GM19395 (cell line): ENCODE results near the gene ACBD6.
"Not testable (repeated sequence)": the region's sequence is repeated elsewhere in the genome, so short reads cannot be mapped to it uniquely, and the experiment has no call there.

Experiments used
- ATAC-seq: cut with Tn5 transposase; IDR thresholded peaks from one replicate; pipeline ENCODE4 v1.9.1; 2021; ENCODE audit warnings: mild to moderate bottlenecking, moderate library complexity; ENCODE audit not compliant: unreplicated experiment

ACBD6 gene

GRCh38 chr1:180489976-180490375 is 12.4 kb downstream of the ACBD6 start:
- ATAC-seq: no peak

DNA sequence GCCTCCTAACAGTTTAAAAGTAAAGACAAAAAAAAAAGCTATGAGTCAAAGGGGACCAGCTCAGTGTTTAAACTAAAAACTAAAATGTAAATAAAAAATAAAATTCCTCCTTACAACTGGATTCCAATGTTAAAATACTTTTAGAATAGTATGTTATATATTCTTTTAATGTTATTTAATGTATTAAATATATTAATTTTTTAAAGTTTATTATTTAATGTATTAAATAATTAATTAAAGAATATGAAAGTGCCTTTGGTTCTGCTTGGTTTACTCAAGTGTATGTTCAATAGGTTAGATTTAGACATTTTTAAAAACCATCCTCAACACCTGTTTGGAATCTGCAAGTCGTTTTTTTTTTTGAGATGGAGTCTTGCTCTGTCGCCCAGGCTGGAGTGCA is 13.1 kb downstream of the ACBD6 start:
- ATAC-seq: no peak

- ATAC-seq: no peak
Measured at GRCh38 chr1:180488661-180489060, 13.7 kb downstream of the ACBD6 start.

DNA sequence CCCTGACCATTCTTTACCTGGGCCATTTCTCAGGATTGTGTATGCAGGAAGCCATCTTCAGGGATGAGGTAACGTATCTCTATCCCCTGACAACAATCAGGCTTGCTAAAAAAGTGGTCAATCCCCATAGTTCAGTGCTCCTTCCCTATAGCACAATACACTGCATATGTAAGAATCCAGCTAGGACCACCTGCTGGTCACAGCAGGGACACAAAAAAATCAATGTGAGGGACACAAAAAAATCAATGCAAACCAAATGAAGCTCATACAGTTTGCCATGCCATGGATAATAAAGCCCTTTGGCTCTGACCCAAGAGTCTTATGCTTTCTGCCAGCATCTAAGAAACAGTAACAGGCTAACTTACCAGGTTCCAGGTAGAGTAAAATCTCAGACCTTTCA is 16.3 kb downstream of the ACBD6 start:
- no peak for ATAC-seq

DNA sequence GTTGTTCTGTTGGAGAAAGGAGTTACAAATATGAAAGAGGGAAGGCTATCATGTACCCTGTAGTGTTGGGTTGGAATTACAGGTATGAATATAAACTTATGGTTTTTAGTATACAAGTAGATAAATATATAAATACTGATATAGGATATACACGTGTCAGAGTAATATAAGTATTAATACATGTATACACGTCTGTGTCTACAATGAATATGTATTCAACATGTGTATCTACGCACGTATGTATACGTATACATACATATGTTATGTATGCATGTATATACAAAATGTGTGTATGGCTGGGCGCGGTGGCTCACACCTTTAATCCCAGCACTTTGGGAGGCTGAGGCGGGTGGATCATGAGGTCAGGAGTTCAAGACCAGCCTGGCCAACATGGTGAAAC is 17.9 kb downstream of the ACBD6 start:
- no peak for ATAC-seq

DNA sequence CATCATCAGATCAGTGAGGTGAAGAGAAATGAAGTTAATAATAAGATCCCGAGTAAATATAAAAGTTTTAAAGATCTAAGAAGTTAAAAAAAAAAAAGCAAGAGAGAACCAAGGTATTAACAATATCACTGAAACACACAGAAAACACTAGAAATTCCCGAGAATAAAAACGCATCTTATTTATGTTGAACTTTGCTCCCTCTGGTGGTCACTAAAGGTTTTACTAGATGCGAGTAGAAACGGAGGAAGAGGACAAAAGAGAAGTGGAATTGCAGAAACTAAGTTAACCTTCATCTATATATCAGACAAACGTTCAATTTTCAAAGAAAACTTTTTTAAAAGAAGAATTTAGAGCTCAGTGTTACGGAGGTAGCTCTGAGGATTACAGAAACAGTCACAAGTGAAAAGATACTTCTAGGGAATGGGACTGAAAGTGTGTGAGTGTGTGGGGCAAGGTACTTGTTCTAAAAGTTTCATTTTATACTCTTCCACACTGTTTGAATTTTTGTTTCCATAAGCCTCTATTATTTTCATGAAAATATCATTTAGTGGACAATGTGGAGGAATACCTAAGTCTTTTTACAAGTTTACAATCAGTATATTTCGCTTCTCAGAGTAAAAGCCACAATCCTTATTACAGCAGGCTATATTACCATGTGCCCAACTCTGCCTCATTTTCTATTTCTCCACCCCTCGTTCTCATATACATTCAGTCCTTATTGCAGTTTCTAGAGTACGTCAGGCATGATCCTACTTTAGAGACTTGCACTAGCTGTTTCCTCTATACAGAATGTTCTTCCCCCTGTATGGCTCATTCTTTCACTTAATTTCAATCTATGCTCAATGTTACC is 19.7 kb downstream of the ACBD6 start:
- ATAC-seq: no peak

DNA sequence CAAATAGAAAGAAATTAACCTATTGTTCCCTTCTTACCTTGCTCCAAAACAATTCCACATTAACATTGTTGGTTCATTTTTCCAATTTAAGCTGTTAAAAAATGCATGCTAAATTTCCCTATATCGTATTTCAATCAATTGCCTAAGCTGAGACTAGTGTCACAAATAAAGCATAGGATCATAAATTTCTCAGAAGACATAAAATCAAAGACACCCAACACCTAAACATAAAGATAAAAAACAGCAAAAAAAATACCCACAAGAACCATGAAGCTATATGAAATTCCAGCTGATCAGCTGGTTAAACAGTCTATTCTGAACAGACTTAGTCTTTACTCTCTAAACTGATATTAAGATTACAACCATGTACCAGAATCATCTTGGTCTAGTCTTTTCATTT is 32.3 kb downstream of the ACBD6 start:
- no peak for ATAC-seq

DNA sequence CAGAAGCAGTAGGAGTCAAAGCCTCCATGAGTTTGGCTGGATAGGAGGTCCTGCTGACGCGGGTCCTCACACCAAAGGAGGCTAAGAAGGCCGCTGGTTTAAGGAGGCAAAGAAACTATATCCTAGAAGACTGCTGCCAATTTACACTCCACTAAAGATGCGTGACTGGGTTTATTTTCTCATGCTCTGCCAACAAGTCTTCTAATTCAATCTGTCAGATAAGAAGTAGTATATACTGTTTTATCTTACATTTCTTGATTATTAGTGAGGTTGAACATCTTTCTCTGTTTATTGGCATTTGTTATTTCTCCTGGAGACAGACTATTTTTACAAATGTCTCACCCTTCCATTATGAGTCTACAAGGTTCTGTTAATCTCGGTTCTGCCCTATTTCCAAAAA is 34.1 kb downstream of the ACBD6 start:
- ATAC-seq: no peak

DNA sequence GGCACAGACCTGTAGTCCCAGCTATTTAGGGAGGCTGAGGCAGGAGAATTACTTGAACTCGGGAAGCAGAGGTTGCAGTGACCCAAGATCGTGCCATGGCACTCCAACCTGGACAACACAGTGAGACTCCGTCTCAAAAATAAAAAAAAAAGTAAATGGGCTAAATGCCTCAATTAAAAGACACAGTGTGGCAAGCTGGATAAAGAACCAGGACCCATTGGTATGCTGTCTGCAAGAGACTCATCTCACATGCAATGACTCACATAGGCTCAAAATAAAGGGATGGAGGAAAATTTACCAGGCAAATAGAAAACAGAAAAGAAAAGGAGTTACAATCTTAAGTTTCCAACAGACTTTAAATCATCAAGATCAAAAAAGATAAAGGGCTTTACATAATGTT is 40.3 kb downstream of the ACBD6 start:
- ATAC-seq: no peak

GRCh38 chr1:180461682-180462081 is 40.7 kb downstream of the ACBD6 start:
- ATAC-seq: not testable (repeated sequence)

DNA sequence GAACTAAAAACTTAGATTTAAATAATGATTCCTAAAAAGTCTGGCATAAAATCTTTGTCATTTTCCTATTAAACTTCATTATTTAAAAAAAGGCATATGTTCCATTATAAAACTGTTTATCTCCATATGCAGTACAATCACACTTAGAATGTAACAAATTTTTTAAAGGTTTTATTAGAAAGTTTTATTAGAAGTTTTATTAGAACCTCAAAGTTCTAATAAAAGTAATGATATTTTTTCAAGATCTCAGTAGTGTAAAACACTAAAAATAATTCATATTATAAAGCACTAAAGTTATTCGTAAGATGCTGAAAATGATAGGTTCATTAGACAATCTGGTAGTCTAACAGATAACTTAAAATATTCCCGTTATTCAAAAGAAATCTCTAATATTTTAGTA is 43.6 kb downstream of the ACBD6 start:
- no peak for ATAC-seq

DNA sequence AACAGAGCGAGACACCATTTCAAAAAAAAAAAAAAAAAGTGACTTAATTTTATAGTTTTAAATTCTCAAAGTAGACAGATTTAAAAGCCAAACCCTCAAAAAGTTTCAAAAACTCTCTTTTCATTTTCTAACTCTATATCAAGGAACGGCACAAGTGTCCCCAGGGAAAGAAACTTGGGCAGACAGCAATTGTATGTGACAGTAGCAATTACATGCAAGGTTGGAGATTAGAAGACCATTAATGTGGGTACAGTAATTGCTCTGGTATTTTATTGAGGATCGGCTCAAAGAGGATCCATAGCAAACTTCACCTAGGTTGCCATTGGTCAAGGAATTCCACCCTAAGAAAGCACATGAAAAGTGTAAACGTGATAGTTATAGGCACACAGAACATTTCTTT is 46.2 kb downstream of the ACBD6 start:
- no peak for ATAC-seq

DNA sequence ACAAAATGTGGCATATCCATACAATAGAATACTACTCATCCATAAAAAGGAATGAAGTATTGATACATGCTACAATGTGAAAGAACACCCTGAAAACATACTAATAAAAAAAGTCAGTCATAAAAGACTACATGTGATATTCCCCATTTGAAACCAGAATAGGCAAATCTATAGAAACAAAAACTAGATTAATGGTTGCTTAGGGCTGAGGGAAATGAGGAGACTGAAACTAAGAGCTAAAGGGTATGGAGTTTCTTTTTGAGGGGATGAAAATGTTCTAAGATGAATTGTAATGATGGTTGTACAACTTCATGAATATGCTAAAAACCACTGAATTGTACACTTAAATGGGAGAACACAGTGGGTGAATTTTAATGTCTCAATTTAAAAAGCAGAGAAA is 50.9 kb downstream of the ACBD6 start:
- ATAC-seq: no peak

DNA sequence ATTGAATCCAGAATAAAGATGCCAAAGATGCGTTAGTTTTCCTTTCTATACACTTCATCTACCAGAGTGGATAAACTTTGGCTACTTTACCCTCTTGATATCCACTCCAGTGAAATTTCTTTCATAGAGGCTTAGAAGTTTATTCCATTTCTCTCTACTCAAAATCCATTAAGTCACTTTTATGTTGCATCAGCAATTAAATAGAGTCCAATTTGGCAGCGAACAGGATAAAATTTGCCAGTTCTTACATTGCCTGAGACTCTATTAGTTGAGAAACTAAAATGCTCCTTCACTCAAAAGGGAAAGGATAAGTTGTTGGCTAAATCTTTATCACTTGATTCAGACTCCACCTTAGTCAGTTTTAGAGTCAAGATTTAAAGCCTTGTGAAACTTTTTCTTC is 57.9 kb downstream of the ACBD6 start:
- no peak for ATAC-seq

- ATAC-seq: no peak
Measured at GRCh38 chr1:180440335-180440734, 62.0 kb downstream of the ACBD6 start.

GRCh38 chr1:180435566-180435965 is 66.8 kb downstream of the ACBD6 start:
- no peak for ATAC-seq

DNA sequence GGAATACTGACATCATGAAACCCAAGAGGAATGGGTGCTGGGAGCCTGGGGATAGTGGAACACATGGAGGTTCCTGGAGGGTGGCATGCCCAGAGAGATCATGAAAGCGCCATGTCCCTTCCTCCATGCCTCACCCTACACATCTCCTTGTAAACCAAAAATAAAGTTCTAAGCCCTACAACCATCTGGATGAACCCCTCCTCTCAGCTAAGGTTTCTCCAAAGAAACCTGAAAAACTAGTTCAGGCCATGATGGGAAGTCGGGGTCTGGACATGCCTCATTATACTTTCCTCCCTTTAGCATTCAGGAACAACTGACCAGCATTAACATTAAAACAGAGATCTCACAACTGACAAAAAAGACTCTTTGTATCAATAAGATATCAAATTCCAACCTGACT is 68.5 kb downstream of the ACBD6 start:
- no peak for ATAC-seq

DNA sequence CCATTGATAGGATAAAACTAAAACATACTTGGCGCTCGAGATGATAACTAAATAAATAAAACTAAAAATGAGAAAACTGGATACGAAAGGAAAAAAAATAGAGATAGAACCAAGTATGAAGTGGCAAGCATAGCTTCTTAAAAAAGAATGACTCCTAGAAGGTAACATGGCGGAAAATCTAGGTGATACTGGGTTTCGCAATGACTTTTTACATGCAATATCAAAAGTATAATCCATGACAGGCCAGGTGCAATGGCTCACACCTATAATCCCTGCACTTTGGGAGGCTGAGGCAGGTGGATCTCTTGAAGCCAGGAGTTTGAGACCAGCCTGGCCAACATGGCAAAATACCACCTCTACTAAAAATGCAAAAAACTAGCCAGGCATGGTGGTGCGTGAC is 70.7 kb downstream of the ACBD6 start:
- no peak for ATAC-seq

- ATAC-seq: no peak
Measured at GRCh38 chr1:180428782-180429695, 73.3 kb downstream of the ACBD6 start.

DNA sequence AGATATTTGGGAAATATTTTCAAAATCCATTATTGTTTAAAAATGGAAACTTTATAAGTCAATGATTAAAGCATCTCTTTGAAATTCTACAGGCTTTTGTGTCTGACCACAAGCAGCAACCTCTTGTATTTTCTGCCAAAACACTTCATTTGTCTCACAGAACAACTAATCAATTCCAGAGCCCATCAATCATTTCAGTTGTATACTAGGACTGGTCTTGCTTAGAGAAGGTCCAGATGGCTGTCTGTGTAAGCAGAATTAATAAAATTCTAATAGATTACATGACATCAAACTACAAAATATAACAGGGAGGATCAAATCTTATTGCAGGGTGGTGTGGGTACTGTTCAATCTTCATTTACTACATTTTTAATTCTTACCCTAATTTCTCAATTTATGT is 76.4 kb downstream of the ACBD6 start:
- ATAC-seq: no peak

GRCh38 chr1:180424848-180425457 is 77.4 kb downstream of the ACBD6 start:
- ATAC-seq: no peak

DNA sequence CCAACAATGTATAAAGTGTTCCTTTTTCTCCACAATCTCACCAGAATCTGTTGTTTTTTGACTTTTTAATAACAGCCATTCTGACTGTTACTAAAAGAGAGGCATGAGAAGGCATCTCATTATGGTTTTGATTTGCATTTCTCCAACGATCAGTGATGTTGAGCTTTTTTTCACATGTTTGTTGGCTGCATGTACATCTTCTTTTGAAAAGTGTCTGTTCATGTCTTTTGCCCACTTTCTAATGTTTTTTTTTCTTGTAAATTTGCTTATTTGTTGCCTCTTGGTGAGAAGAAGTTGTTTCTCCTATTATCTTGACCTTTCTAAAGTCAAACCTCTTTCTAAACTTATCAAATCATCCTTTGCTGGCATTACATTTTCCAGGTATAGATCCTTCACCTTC is 80.8 kb downstream of the ACBD6 start:
- no peak for ATAC-seq
